D721Med (cell line): ENCODE measurements around the gene HSPBP1.

Experiments used
- DNase-seq: peaks from one replicate; pipeline ENCODE4 v3.0.0; 2011; ENCODE audit warnings: low spot score; ENCODE audit not compliant: insufficient read length
- FAIRE-seq: peaks from 2 replicates; lab custom pipeline; 2011; peaks lifted over from hg19 to GRCh38; lab: Jason Lieb, UNC
- CTCF ChIP-seq: IDR thresholded peaks from 2 replicates; pipeline ENCODE4 v1.5.1; 2012; ENCODE audit warnings: mild to moderate bottlenecking, control low read depth; ENCODE audit not compliant: insufficient read depth; ENCODE audit errors: missing control alignments

The HSPBP1 gene

GRCh38 chr19:55253842-55254624 is 25.9 kb downstream of the HSPBP1 start:
- FAIRE-seq, result no peak
- no peak for TF ChIP-seq CTCF
- no peak for DNase-seq

DNA sequence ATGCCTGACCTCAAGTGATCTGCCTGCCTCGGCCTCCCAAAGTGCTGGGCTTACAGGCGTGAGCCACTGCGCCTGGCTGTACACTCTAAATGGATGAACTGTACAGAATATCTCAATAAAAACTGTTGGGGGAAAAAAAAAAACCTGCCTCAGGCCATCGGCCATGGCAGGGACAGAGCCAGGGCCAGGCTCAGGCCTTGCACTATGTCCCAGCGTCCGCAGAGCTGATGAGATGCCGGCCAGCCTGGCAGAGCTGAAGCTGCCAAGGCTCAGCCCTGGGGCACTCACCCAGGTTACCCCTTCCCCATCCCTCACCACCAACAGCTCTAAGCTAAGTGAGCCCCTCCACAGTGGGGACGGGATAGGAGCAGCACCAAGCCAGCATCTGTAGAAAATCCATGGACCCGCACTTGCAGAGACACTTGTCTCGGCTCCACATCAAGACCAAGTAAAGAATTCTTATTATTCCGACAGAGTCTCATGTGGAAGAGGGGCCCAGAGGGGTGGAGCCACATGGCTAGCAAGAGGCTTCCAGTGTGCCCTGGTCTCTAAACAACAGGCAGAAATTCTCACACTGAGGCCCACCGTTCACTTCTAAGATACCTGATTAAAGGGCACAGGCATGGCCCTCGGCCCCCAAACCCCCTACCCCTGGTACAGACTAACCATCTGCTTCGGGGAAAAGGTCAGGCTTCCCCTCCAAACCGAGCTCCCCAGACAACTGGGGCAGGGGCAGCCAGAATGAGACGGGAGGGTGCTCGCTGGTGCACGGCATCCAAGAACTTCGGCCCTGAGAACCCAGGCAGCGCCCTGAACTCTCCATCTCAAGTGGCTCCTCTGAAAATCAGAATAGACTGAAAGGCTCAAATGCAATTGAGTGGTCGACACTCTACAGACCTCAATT is 26.9 kb downstream of the HSPBP1 start:
- TF ChIP-seq CTCF, result no peak
- FAIRE-seq (no peak), DNase-seq (no peak)

DNA sequence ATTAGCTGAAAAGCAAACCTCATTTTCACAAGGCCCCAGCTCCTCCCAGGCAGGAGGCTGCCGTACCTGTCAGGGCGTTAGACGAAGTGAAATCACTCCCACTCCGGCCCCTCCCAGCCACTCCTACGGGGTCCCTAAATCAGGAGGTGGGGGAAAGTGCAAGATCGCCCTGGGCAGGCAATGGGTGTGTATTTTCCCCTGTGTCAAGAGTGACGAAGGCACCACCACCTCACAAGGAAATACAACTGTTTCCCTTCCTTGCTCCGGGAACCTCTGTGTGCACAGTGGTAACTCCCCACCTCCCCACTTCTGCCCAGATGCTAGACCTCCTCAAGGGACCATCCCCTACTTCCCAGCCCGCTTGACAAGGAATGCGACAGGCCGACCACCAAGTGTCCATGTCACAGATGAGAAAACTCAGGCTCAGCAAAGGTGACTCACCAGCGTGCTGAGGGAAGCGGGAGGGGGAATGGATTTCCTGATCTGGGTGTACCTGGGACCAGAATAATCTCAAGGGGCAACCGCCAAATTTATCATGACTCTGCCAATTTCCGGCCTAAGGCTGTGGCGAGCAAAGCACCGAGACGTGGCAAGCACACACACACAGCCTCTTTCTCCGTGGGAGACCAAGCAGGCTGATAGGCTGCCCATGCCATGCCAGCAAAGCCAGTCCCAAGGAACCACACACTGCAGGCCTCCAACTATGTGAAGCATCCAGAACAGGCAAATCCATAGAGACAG is 28.4 kb downstream of the HSPBP1 start:
- DNase-seq (no peak), FAIRE-seq (no peak)
- no peak for TF ChIP-seq CTCF

GRCh38 chr19:55250262-55251036 is 29.5 kb downstream of the HSPBP1 start:
- DNase-seq, result no peak
- TF ChIP-seq CTCF, result no peak
- no peak for FAIRE-seq

DNA sequence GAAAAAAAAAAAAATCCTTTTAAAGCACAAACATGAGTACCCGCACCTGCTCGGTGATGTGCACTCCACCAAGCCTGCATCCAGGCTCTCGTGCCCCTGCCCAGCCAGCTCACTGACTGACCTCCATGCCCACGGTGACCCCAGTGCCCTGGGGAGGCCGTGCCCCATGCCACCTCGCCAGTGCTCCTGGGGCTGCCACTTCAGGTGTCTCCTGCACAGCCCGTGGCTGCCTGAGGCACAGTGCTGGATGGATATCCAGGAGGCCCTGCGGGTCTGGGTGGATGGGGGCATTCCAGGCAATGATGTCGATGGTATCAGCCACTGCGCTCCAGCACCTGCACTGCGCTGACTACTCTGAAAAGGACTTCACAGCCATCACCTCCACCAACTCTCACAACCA is 30.1 kb downstream of the HSPBP1 start:
- FAIRE-seq, result no peak
- DNase-seq, result no peak
- TF ChIP-seq CTCF, result no peak

GRCh38 chr19:55248704-55249103 is 31.2 kb downstream of the HSPBP1 start:
- no peak for TF ChIP-seq CTCF
- FAIRE-seq (no peak), DNase-seq (no peak)
